Stimulated activated memory B cell treated with anti-CD40 and anti-IgM and Interleukin-4, amounts not matched to agents 10 μg/mL and 1 μg/mL and 100 μg/mL, for 72 hours (primary cell): ENCODE measurements around the gene WASL.

ENCODE experiments used
- ATAC-seq: fragments of 150-1000 bp; cut with Tn5 transposase; 2 replicates; pipeline ENCODE4 v1.10.0; 2021
- H3K27ac Mint-ChIP-seq: one replicate; pipeline ENCODE4 v1.8.0; 2022; ENCODE audit warnings: mild to moderate bottlenecking, mixed read lengths
- H3K27me3 Mint-ChIP-seq: one replicate; pipeline ENCODE4 v1.8.0; 2022; ENCODE audit warnings: mixed read lengths
- H3K36me3 Mint-ChIP-seq: one replicate; pipeline ENCODE4 v1.8.0; 2022; ENCODE audit warnings: mixed read lengths
- H3K4me1 Mint-ChIP-seq: one replicate; pipeline ENCODE4 v1.8.0; 2022; ENCODE audit warnings: mixed read lengths
- H3K4me3 Mint-ChIP-seq: one replicate; pipeline ENCODE4 v1.8.0; 2022; ENCODE audit warnings: mild to moderate bottlenecking, moderate library complexity, mixed read lengths
- H3K9me3 Mint-ChIP-seq: one replicate; pipeline ENCODE4 v1.8.0; 2022; ENCODE audit warnings: mixed read lengths

Gene WASL

GRCh38 chr7:123674399-123675180 is 74.2 kb downstream of the WASL start:
- no peak overlapping the region for H3K27ac Mint-ChIP-seq
- ATAC-seq: no peak
- no peak overlapping the region for H3K4me3 Mint-ChIP-seq
- H3K27me3 Mint-ChIP-seq: no peaks in the 10 kb centered on the region
- peaks cover 5% of the 10 kb centered on the region for H3K36me3 Mint-ChIP-seq
- no peaks in the 10 kb centered on the region for H3K9me3 Mint-ChIP-seq
- H3K4me1 Mint-ChIP-seq: no peaks in the 10 kb centered on the region

GRCh38 chr7:123673752-123674398 is 74.9 kb downstream of the WASL start:
- Mint-ChIP-seq H3K36me3 (peaks cover under 1% of the 10 kb centered on the region), H3K27ac (no peak overlapping the region), H3K9me3 (no peaks in the 10 kb centered on the region), H3K4me1 (no peaks in the 10 kb centered on the region), H3K27me3 (no peaks in the 10 kb centered on the region), H3K4me3 (no peak overlapping the region)
- ATAC-seq: no peak

GRCh38 chr7:123673137-123673732 is 75.6 kb downstream of the WASL start:
- H3K27me3 Mint-ChIP-seq: no peaks in the 10 kb centered on the region
- ATAC-seq: no peak
- H3K36me3 Mint-ChIP-seq: no peaks in the 10 kb centered on the region
- H3K27ac Mint-ChIP-seq: no peak overlapping the region
- no peaks in the 10 kb centered on the region for H3K9me3 Mint-ChIP-seq
- no peak overlapping the region for H3K4me3 Mint-ChIP-seq
- no peaks in the 10 kb centered on the region for H3K4me1 Mint-ChIP-seq

GRCh38 chr7:123669485-123669884 is 79.3 kb downstream of the WASL start:
- ATAC-seq: no peak
- Mint-ChIP-seq H3K36me3 (no peaks in the 10 kb centered on the region), H3K27me3 (no peaks in the 10 kb centered on the region), H3K4me1 (no peaks in the 10 kb centered on the region), H3K27ac (no peak overlapping the region), H3K9me3 (no peaks in the 10 kb centered on the region), H3K4me3 (no peak overlapping the region)

GRCh38 chr7:123666492-123666891 is 82.3 kb downstream of the WASL start:
- no peaks in the 10 kb centered on the region for H3K4me1 Mint-ChIP-seq
- ATAC-seq: no peak

DNA sequence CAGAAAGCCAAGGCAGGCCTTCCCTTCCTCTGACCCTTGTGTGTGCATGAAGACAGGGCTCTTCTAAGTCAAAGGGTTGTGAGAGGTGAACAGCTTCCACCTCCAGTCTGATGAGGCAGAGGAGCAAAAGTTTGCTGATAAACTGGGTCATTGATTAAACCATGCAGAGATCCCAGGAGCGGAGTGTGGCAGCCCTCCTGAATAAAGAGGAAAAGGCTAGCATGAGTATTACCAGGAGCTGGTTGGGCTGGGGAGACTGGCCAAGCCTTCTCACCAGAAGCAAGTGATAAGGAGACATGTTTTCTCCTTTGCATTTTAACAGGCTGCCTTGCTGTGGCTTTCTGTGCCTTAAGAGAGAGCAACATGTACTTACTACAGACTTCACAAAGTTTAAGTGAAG is 82.9 kb downstream of the WASL start:
- Mint-ChIP-seq H3K27ac (no peak overlapping the region), H3K4me3 (no peak overlapping the region), H3K27me3 (peaks cover 9% of the 10 kb centered on the region), H3K36me3 (no peaks in the 10 kb centered on the region), H3K9me3 (no peaks in the 10 kb centered on the region), H3K4me1 (no peaks in the 10 kb centered on the region)
- peak; percentile 5 for ATAC-seq

More at GRCh38 chr7:123666492-123666891, 82.3 kb downstream of the WASL start:
- Mint-ChIP-seq H3K27ac (no peak overlapping the region), H3K9me3 (no peaks in the 10 kb centered on the region), H3K4me3 (no peak overlapping the region), H3K27me3 (peaks cover 3% of the 10 kb centered on the region), H3K36me3 (no peaks in the 10 kb centered on the region)

DNA sequence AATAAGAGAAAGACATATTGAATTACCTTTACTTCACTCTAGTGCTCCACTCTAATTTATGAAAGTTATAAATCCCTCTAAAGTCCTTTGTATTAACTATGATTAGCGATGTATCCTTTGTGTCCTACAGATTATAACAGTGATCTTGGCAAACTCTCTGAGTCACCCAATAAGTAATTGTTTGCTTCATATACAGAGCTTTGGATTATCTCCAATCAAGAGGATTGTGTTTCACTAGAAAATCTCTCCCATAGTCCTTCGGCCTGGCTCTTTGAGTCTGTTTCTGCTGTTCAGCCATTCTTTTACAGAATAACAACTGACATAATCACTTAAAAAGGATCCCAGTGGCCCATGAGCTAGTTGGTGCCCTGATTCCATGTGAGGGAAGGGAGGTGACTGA is 83.6 kb downstream of the WASL start:
- Mint-ChIP-seq H3K27ac (no peak overlapping the region), H3K27me3 (peaks cover 16% of the 10 kb centered on the region), H3K4me3 (no peak overlapping the region), H3K36me3 (no peaks in the 10 kb centered on the region), H3K4me1 (no peaks in the 10 kb centered on the region), H3K9me3 (no peaks in the 10 kb centered on the region)
- ATAC-seq: no peak

DNA sequence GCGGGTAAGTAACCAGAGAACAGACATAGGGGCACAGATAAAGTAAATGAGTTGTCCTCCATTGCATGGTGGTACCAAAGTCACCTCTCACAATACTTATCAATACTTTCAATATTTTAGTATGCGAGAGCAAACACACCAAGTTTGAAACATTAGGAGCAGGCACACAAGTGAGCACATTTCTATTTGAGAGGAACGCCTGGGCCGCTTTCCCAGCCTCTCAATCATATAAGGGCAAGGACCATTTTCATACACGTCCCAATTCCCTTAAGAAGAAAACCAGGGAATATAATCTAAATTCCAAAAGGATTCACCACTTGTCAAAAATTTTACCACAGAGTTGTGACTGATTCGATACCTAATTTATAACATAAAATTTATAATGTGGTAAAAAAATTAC is 85.6 kb downstream of the WASL start:
- H3K27ac Mint-ChIP-seq: no peak overlapping the region
- H3K27me3 Mint-ChIP-seq: peaks cover 29% of the 10 kb centered on the region
- H3K36me3 Mint-ChIP-seq: no peaks in the 10 kb centered on the region
- no peaks in the 10 kb centered on the region for H3K9me3 Mint-ChIP-seq
- no peaks in the 10 kb centered on the region for H3K4me1 Mint-ChIP-seq
- H3K4me3 Mint-ChIP-seq: no peak overlapping the region
- ATAC-seq: no peak

DNA sequence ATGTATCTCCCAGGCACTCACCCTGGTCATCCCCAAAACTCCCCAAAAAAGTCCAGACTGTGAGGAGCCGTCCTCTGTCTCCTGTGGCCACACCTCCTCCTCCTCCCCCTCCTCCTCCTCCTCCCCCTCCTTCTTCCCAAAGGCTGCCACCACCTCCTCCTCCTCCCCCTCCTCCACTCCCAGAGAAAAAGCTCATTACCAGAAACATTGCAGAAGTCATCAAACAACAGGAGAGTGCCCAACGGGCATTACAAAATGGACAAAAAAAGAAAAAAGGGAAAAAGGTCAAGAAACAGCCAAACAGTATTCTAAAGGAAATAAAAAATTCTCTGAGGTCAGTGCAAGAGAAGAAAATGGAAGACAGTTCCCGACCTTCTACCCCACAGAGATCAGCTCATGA is 86.0 kb downstream of the WASL start:
- Mint-ChIP-seq H3K27ac (no peak overlapping the region), H3K9me3 (no peaks in the 10 kb centered on the region), H3K27me3 (peaks cover 29% of the 10 kb centered on the region), H3K4me1 (no peaks in the 10 kb centered on the region), H3K4me3 (no peak overlapping the region), H3K36me3 (no peaks in the 10 kb centered on the region)
- no peak for ATAC-seq

GRCh38 chr7:123662293-123662692 is 86.5 kb downstream of the WASL start:
- ATAC-seq: no peak
- peaks cover 29% of the 10 kb centered on the region for H3K27me3 Mint-ChIP-seq
- no peaks in the 10 kb centered on the region for H3K36me3 Mint-ChIP-seq
- no peak overlapping the region for H3K4me3 Mint-ChIP-seq
- H3K4me1 Mint-ChIP-seq: no peaks in the 10 kb centered on the region
- no peak overlapping the region for H3K27ac Mint-ChIP-seq
- no peaks in the 10 kb centered on the region for H3K9me3 Mint-ChIP-seq

DNA sequence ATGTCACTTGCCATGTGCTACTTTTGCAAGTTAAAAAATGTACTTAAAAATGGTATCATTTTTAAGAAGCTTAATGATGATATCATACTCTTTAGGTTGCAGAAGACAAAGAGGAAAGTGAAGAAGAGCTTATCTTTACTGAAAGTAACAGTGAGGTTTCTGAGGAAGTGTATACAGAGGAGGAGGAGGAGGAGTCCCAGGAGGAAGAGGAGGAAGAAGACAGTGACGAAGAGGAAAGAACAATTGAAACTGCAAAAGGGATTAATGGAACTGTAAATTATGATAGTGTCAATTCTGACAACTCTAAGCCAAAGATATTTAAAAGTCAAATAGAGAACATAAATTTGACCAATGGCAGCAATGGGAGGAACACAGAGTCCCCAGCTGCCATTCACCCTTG is 87.0 kb downstream of the WASL start:
- Mint-ChIP-seq H3K36me3 (no peaks in the 10 kb centered on the region), H3K4me1 (no peaks in the 10 kb centered on the region), H3K4me3 (no peak overlapping the region), H3K27me3 (peaks cover 29% of the 10 kb centered on the region), H3K9me3 (no peaks in the 10 kb centered on the region), H3K27ac (no peak overlapping the region)
- ATAC-seq: no peak

DNA sequence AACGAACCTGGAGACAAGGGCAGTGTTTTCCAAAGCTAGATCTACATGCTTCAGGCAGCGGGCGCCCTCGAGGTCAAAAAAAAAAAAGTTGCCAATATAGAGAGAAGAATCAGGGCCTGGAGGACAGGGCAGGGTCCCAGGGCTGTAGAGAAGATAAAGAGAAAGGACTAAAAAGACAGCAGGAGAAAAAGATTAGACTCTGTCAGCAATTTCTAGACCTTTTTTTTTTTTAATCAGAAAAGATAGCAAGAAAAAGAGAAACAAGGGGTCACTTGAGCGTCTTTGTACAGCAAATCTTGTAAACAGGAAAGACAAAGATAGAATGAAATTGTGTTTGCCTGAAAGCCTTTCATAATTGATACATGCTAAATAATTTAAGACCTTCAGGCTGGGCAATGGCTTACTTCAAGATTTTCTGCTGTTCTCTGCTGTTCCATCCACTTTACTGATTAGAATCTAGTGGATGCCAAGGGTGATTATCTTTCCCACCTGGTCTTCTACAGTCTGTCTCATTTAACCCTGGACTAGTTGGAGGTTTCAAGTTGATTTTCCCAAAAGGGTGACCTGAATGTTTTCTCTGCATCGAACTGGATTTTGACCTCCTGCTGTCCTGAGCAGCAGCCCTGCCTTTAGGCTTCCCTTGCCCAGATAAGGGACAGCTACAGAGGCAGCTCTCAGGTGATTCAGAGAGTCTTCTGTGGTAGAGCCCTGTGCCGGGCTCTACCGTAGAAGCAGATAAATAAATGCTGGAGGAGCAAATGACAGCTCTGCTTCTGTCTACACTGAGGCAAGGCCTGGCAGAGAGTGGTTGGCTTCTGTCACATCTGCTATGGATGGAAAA is 88.1 kb downstream of the WASL start:
- H3K27me3 Mint-ChIP-seq: peaks cover 29% of the 10 kb centered on the region
- no peak for ATAC-seq
- H3K36me3 Mint-ChIP-seq: no peaks in the 10 kb centered on the region
- H3K4me3 Mint-ChIP-seq: no peak overlapping the region
- H3K27ac Mint-ChIP-seq: no peak overlapping the region
- H3K9me3 Mint-ChIP-seq: no peaks in the 10 kb centered on the region
- no peaks in the 10 kb centered on the region for H3K4me1 Mint-ChIP-seq

DNA sequence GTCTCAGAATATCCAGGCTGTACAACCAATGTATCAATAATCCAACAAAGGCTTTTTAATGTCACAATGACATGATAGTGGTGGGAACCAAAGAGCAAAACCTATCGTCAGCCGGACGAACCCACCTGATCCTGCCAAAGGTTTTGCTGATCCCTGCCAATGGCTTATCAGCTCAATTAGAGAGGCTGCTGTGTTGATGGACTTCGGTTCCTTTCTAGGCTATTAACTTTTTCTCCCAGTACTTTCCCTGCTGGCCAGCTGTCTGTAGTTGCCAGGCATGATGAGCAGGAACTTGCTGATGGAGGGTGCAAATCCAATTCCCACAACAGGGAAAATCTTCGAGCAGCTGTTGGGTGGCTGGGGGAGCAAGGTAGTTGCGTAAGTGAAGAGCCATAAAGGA is 90.8 kb downstream of the WASL start:
- peaks cover 29% of the 10 kb centered on the region for H3K27me3 Mint-ChIP-seq
- H3K9me3 Mint-ChIP-seq: no peaks in the 10 kb centered on the region
- no peaks in the 10 kb centered on the region for H3K4me1 Mint-ChIP-seq
- no peak overlapping the region for H3K4me3 Mint-ChIP-seq
- no peak for ATAC-seq
- H3K36me3 Mint-ChIP-seq: no peaks in the 10 kb centered on the region
- H3K27ac Mint-ChIP-seq: no peak overlapping the region

DNA sequence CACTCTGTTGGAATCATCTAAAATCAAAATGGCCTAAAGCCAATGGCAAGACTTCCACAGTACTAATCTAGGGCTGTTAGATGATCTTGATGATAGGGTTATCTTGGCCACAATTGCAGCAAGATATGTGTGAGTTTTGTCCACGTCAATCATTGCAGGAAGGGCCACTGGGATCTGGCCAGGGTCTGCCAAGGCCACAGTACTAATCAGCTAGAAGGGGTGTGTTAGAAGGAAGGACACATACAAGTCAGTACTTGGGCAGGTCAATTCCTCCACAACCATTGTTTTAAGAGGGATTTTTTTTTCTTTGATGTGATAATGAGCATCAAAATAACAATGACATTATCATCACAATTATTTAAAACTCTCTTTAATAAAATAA is 91.5 kb downstream of the WASL start:
- Mint-ChIP-seq H3K4me1 (no peaks in the 10 kb centered on the region), H3K36me3 (no peaks in the 10 kb centered on the region), H3K4me3 (no peak overlapping the region), H3K27ac (no peak overlapping the region), H3K27me3 (peaks cover 29% of the 10 kb centered on the region), H3K9me3 (no peaks in the 10 kb centered on the region)
- no peak for ATAC-seq

- ATAC-seq: no peak
- no peaks in the 10 kb centered on the region for H3K36me3 Mint-ChIP-seq
- no peaks in the 10 kb centered on the region for H3K4me1 Mint-ChIP-seq
- no peak overlapping the region for H3K4me3 Mint-ChIP-seq
- peaks cover 28% of the 10 kb centered on the region for H3K27me3 Mint-ChIP-seq
- H3K9me3 Mint-ChIP-seq: no peaks in the 10 kb centered on the region
- no peak overlapping the region for H3K27ac Mint-ChIP-seq
Measured at GRCh38 chr7:123656544-123657303, 92.1 kb downstream of the WASL start.
